Stimulated activated naive CD4-positive, alpha-beta T cell treated with Interleukin-2 at 50 U/mL for 16 hours (primary cell): ENCODE results near the gene IL15.

Experiments used
- DNase-seq: peaks from one replicate; lab custom pipeline; 2025; lab: John Stamatoyannopoulos, UW

IL15 gene

DNA sequence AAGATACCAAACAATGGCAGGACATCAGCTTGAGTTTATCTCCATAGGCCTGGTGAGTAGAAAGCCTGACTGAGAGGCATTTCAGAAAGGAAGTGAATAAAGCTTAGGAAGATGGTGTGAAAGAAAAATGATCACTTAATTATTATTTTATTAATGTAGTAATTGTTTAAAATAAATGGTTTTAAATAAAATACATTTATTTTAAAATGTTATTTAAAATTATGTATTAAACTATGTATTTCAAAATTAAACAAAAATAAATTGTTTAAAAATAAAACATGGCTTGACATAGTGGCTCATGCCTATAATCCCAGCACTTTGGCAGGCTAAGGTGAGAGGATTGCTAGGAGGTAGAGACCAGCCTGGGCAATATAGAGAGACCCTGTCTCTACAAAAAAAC lies 145.8 kb downstream of the IL15 start:
- DNase-seq = no peak
